PC-9 (cell line): ENCODE data around the gene SLC9C1. TPM values are rescaled to one million over a fixed set of nuclear protein-coding genes. Genes with fewer than 3 reads are reported as not detected.
A peak's percentile ranks its signal among the peaks of the same experiment; 100 is the strongest.

ENCODE experiments used
- BruUV-seq: library from RNA; stranded (reverse); fragments of 400-500 nt; replicated peaks from 2 replicates; lab custom pipeline; 2021; lab: Mats Ljungman, UMichigan
- CTCF ChIA-PET: fragments of 300-600 bp; sonication (Branson Sonifier 250); formaldehyde crosslinking; loops from one replicate; lab custom pipeline; 2022; ENCODE audit warnings: antibody characterized with exemption; lab: Charles Lee
- POLR2A ChIA-PET: fragments of 300-600 bp; sonication (Branson Sonifier 250); formaldehyde crosslinking; loops from one replicate; lab custom pipeline; 2022; ENCODE audit warnings: antibody characterized with exemption; ENCODE audit not compliant: unreplicated experiment; lab: Charles Lee
- DNase-seq, 2 experiments: peaks; one replicate each; pipeline versions ENCODE4 v3.0.0 to v3.0.0-alpha.2; 2015 to 2022; ENCODE audit warnings: mixed read lengths in 1 of 2
- H2AFZ ChIP-seq: fragments of 200-600 bp; sonication (generic); 2 replicates; pipeline ENCODE4 v1.8.1; 2017; ENCODE audit warnings: antibody characterized with exemption
- H3F3A ChIP-seq: fragments of 200-600 bp; sonication (generic); 2 replicates; pipeline ENCODE4 v1.8.1; 2017; ENCODE audit warnings: antibody characterized with exemption, mild to moderate bottlenecking, low read depth; ENCODE audit not compliant: insufficient read depth
- H3K27ac ChIP-seq: fragments of 200-600 bp; sonication (generic); 2 replicates; pipeline ENCODE4 v1.6.1; 2016; ENCODE audit warnings: mixed run types
- H3K27me3 ChIP-seq: fragments of 200-600 bp; sonication (generic); 2 replicates; pipeline ENCODE4 v1.6.1; 2016; ENCODE audit warnings: low read depth, mixed run types; ENCODE audit not compliant: insufficient read depth
- H3K36me3 ChIP-seq: fragments of 200-600 bp; sonication (generic); 2 replicates; pipeline ENCODE4 v1.6.1; 2016; ENCODE audit warnings: low read depth, mixed run types
- H3K4me1 ChIP-seq: fragments of 200-600 bp; sonication (generic); replicated peaks from 2 replicates; pipeline ENCODE4 v1.6.1; 2016; ENCODE audit warnings: mixed run types; ENCODE audit not compliant: insufficient read depth
- H3K4me2 ChIP-seq: fragments of 200-600 bp; sonication (generic); 2 replicates; pipeline ENCODE4 v1.6.1; 2017; ENCODE audit warnings: mixed run types
- H3K4me3 ChIP-seq: fragments of 200-600 bp; sonication (generic); 2 replicates; pipeline ENCODE4 v1.6.1; 2016; ENCODE audit warnings: mixed run types
- H3K79me2 ChIP-seq: fragments of 200-600 bp; sonication (generic); 2 replicates; pipeline ENCODE4 v1.6.1; 2017; ENCODE audit warnings: low read depth, mixed run types
- H3K9me2 ChIP-seq: fragments of 200-600 bp; sonication (generic); 2 replicates; pipeline ENCODE4 v1.8.1; 2017; ENCODE audit warnings: mild to moderate bottlenecking; ENCODE audit not compliant: insufficient read depth
- H3K9me3 ChIP-seq: fragments of 200-600 bp; sonication (generic); 2 replicates; pipeline ENCODE4 v1.8.1; 2016; ENCODE audit warnings: low read depth; ENCODE audit not compliant: insufficient read depth
- H4K20me1 ChIP-seq: fragments of 200-600 bp; sonication (generic); 2 replicates; pipeline ENCODE4 v1.8.1; 2017; ENCODE audit not compliant: insufficient read depth
- CTCF ChIP-seq: fragments of 200-600 bp; sonication (generic); conservative IDR thresholded peaks from 2 replicates; pipeline ENCODE4 v1.6.1; 2017; ENCODE audit warnings: mixed run types, antibody characterized with exemption, mild to moderate bottlenecking, moderate library complexity
- EZH2 ChIP-seq: fragments of 200-600 bp; sonication (generic); IDR thresholded peaks from 2 replicates; pipeline ENCODE4 v1.8.0; 2017; ENCODE audit warnings: antibody characterized with exemption, low read depth
- intact Hi-C: fragments of 100-400 bp; cut with micrococcal nuclease; formaldehyde crosslinking; loops from one replicate; pipeline ENCODE4 v1.10.0; 2022; ENCODE audit not compliant: unreplicated experiment
- total RNA-seq: library from RNA; stranded (reverse); gene quantifications from 2 replicates; pipeline ENCODE4 v1.2.3, GENCODE V29; 2021

The SLC9C1 gene
- total RNA-seq, 1 experiment from 2014 or later, result not detected

DNA sequence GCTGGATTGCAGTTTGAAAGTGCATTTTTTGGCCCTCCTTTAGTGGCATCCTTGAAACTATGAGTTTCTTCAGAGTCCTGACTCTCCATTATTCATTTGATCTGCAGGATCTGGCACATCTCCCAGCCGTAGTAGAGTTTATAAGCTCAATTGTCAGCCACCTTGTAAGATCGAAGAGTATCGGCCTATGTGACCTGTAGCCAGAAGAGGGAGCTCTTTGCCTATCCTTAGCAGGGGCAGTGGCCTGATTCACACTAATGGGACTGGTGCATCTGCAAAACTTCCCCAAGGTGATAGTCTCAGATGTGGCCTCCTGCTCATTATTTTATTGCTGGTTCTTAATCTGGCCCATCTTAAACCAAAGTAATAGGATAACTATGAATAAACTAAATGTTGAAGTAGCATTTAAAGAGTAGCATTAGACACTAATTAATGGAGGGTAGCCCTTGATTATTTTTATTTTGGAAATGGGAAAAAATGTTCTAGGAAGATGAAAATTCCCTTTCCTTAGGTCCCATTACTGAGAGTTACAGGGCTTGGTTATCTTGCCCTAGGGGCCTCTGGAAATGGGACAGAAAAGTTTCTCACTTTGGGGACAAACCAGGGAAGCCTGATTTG, 182.1 kb downstream of the SLC9C1 start:
- Histone ChIP-seq H4K20me1 (no peaks in the 10 kb centered on the region), H3K9me3 (no peaks in the 10 kb centered on the region), H3F3A (no peaks in the 10 kb centered on the region), H3K4me3 (no peak overlapping the region), H3K9me2 (no peaks in the 10 kb centered on the region), H3K4me1 (peaks cover 6% of the 10 kb centered on the region; the same call in 1 of the 2 replicates), H3K4me2 (no peak overlapping the region), H3K36me3 (peaks cover 3% of the 10 kb centered on the region; the same call in 1 of the 2 replicates), H3K79me2 (no peaks in the 10 kb centered on the region), H3K27ac (no peak overlapping the region), H3K27me3 (no peaks in the 10 kb centered on the region), H2AFZ (no peak overlapping the region)
- no TSS peak for BruUV-seq
- ChIA-PET POLR2A (interaction anchor here (0.5 to 0.6 kb wide), 2 partner anchors 407 to 436 kb away, joined by 3 to 4 read pairs; no protein-coding TSS in a partner anchor), CTCF (interaction anchor here (0.5 to 1.2 kb wide), 17 partner anchors 10 to 737 kb away, joined by 3 to 14 read pairs (median 4); partner anchors contain the start of gene C3orf52)
- intact Hi-C loops, result loop anchor here (1.0 to 5.0 kb wide), 4 partner anchors 123 to 700 kb away; no protein-coding TSS in a partner anchor
- peak; percentile 60 to 70 for DNase-seq
- TF ChIP-seq EZH2 (no peak), CTCF (peak; percentile 97)

GRCh38 chr3:112109322-112109721, 184.7 kb downstream of the SLC9C1 start:
- Histone ChIP-seq H3K4me3 (no peak overlapping the region), H3K9me2 (no peaks in the 10 kb centered on the region), H3K27me3 (no peaks in the 10 kb centered on the region), H2AFZ (no peak overlapping the region), H3K4me2 (no peak overlapping the region), H3K36me3 (peaks cover 3% of the 10 kb centered on the region; the same call in 1 of the 2 replicates), H3F3A (no peaks in the 10 kb centered on the region), H3K79me2 (no peaks in the 10 kb centered on the region), H3K27ac (no peak overlapping the region), H4K20me1 (no peaks in the 10 kb centered on the region), H3K9me3 (no peaks in the 10 kb centered on the region), H3K4me1 (peaks cover 6% of the 10 kb centered on the region; the same call in 1 of the 2 replicates)
- ChIA-PET POLR2A (interaction anchor here (0.6 kb wide), 1 partner anchor 1722 kb away, joined by 12 read pairs; no protein-coding TSS in a partner anchor), CTCF (no interaction called here)
- BruUV-seq, result no TSS peak
- intact Hi-C loops, result no loop called here
- no peak for DNase-seq
- TF ChIP-seq CTCF (no peak), EZH2 (no peak)

- Histone ChIP-seq H3K36me3 (no peaks in the 10 kb centered on the region), H4K20me1 (no peaks in the 10 kb centered on the region), H3K9me3 (no peaks in the 10 kb centered on the region; the same call in 1 of the 2 replicates), H2AFZ (no peak overlapping the region), H3K27me3 (no peaks in the 10 kb centered on the region), H3K4me2 (no peak overlapping the region), H3K4me3 (no peak overlapping the region), H3K79me2 (no peaks in the 10 kb centered on the region), H3K9me2 (no peaks in the 10 kb centered on the region), H3K27ac (no peak overlapping the region), H3F3A (no peaks in the 10 kb centered on the region), H3K4me1 (peaks cover 6% of the 10 kb centered on the region; the same call in 1 of the 2 replicates)
- no peak for DNase-seq
- intact Hi-C loops, result no loop called here
- TF ChIP-seq CTCF (no peak), EZH2 (no peak)
- CTCF ChIA-PET, result no interaction called here
- BruUV-seq, result no TSS peak
- POLR2A ChIA-PET, result no interaction called here
Measured at GRCh38 chr3:112104774-112105173, 189.2 kb downstream of the SLC9C1 start.
